HepG2 (cell line): ENCODE results near the gene COPS8. TPM values are rescaled to one million over a fixed set of nuclear protein-coding genes. Genes with fewer than 3 reads are reported as not detected.

Source experiments
- CBX2 ChIP-seq, 2 experiments: fragments of 200-600 bp in 1 of 2; sonication (generic); formaldehyde crosslinking in 1 of 2; IDR thresholded peaks; 2 replicates each; pipeline versions ENCODE4 v1.7.0 to v1.8.1; 2018 to 2022; ENCODE audit warnings: low read depth in 2 of 2, low read length in 1 of 2, mild to moderate bottlenecking in 1 of 2, missing genetic modification reagents in 1 of 2
- CENPBD1 ChIP-seq: sonication (generic); formaldehyde crosslinking; IDR thresholded peaks from 2 replicates; pipeline ENCODE4 v1.8.0; 2022; ENCODE audit warnings: missing genetic modification reagents, low read depth, mild to moderate bottlenecking, borderline replicate concordance
- E2F1 ChIP-seq: sonication (generic); formaldehyde crosslinking; IDR thresholded peaks from 2 replicates; pipeline ENCODE4 v1.5.0; 2020; ENCODE audit warnings: missing genetic modification reagents
- JUN ChIP-seq: sonication (generic); formaldehyde crosslinking; IDR thresholded peaks from 2 replicates; pipeline ENCODE4 v1.4.0; 2020; ENCODE audit warnings: mild to moderate bottlenecking, missing genetic modification reagents
- KAT2B ChIP-seq: fragments of 150-350 bp; IDR thresholded peaks from 2 replicates; pipeline ENCODE4 v1.6.1; 2014; ENCODE audit warnings: low read depth, low read length, borderline replicate concordance
- KDM2A ChIP-seq: sonication (generic); formaldehyde crosslinking; IDR thresholded peaks from 2 replicates; pipeline ENCODE4 v1.4.0; 2020; ENCODE audit warnings: low read depth, missing genetic modification reagents, borderline replicate concordance
- KLF15 ChIP-seq: sonication (generic); formaldehyde crosslinking; IDR thresholded peaks from 2 replicates; pipeline ENCODE4 v1.8.1; 2023; ENCODE audit warnings: borderline replicate concordance, mild to moderate bottlenecking, inconsistent platforms, missing genetic modification reagents, mixed read lengths
- LBX2 ChIP-seq: sonication (generic); formaldehyde crosslinking; IDR thresholded peaks from 2 replicates; pipeline ENCODE4 v1.5.0; 2020; ENCODE audit warnings: missing genetic modification reagents, mild to moderate bottlenecking, borderline replicate concordance
- MXD3 ChIP-seq: IDR thresholded peaks from 2 replicates; pipeline ENCODE4 v1.6.1; 2016; ENCODE audit warnings: mild to moderate bottlenecking, missing biosample characterization, missing genetic modification reagents
- PAX8 ChIP-seq: sonication (generic); formaldehyde crosslinking; IDR thresholded peaks from 2 replicates; pipeline ENCODE4 v1.8.0; 2022; ENCODE audit warnings: mild to moderate bottlenecking, missing genetic modification reagents, borderline replicate concordance
- RFX3 ChIP-seq: IDR thresholded peaks from 2 replicates; pipeline ENCODE4 v1.6.1; 2016; ENCODE audit warnings: missing biosample characterization, missing genetic modification reagents
- SAP130 ChIP-seq: IDR thresholded peaks from 2 replicates; pipeline ENCODE4 v1.6.1; 2016; ENCODE audit warnings: low read depth
- TFAP4 ChIP-seq: sonication (generic); IDR thresholded peaks from 2 replicates; pipeline ENCODE4 v1.6.1; 2016; ENCODE audit warnings: low read depth, borderline replicate concordance
- WIZ ChIP-seq: sonication (generic); formaldehyde crosslinking; IDR thresholded peaks from 2 replicates; pipeline ENCODE4 v1.5.1; 2020; ENCODE audit warnings: mild to moderate bottlenecking, missing genetic modification reagents
- YEATS4 ChIP-seq: sonication (generic); formaldehyde crosslinking; IDR thresholded peaks from 2 replicates; pipeline ENCODE4 v1.4.0; 2020; ENCODE audit warnings: missing genetic modification reagents, borderline replicate concordance
- ZBTB44 ChIP-seq: sonication (generic); formaldehyde crosslinking; IDR thresholded peaks from 2 replicates; pipeline ENCODE4 v1.4.0; 2020; ENCODE audit warnings: missing genetic modification reagents
- ZNF101 ChIP-seq: sonication (generic); formaldehyde crosslinking; IDR thresholded peaks from 2 replicates; pipeline ENCODE4 v1.4.0; 2020; ENCODE audit warnings: mild to moderate bottlenecking, low read depth, missing genetic modification reagents, borderline replicate concordance
- ZNF230 ChIP-seq: sonication (generic); formaldehyde crosslinking; IDR thresholded peaks from 2 replicates; pipeline ENCODE4 v1.4.0; 2020; ENCODE audit warnings: mild to moderate bottlenecking, missing genetic modification reagents
- ZNF280B ChIP-seq: sonication (generic); formaldehyde crosslinking; IDR thresholded peaks from 2 replicates; pipeline ENCODE4 v1.5.0; 2020; ENCODE audit warnings: missing genetic modification reagents, mild to moderate bottlenecking, borderline replicate concordance
- ZNF383 ChIP-seq: sonication (generic); formaldehyde crosslinking; IDR thresholded peaks from 2 replicates; pipeline ENCODE4 v1.4.0; 2020; ENCODE audit warnings: missing genetic modification reagents, mild to moderate bottlenecking, borderline replicate concordance
- ZNF562 ChIP-seq: sonication (generic); formaldehyde crosslinking; IDR thresholded peaks from 2 replicates; pipeline ENCODE4 v1.8.0; 2022; ENCODE audit warnings: missing genetic modification reagents, borderline replicate concordance
- ZNF619 ChIP-seq: sonication (generic); formaldehyde crosslinking; IDR thresholded peaks from 2 replicates; pipeline ENCODE4 v1.4.0; 2020; ENCODE audit warnings: mild to moderate bottlenecking, missing genetic modification reagents
- polyA plus RNA-seq, 8 experiments: library from polyadenylated mRNA; depleted of rRNA in 3 of 8; stranded (reverse) in 7 of 8; unstranded in 1 of 8; fragments of >200 nt; fragmentation: Illumina TruSeq in 4 of 8; extraction: Trizol in 4 of 8; gene quantifications; 2 replicates each; pipeline versions ENCODE4 v1.2.1 to v1.2.3, GENCODE V29; 2011 to 2016; ENCODE audit warnings: low read depth in 4 of 8, missing spikeins in 1 of 8, mixed read lengths in 1 of 8; ENCODE audit not compliant: insufficient read depth in 1 of 8
- total RNA-seq, 5 experiments: library from RNA; depleted of rRNA; stranded (reverse); fragments of >200 nt; fragmentation: Illumina TruSeq; extraction: Trizol; gene quantifications; 2 replicates each; pipeline ENCODE4 v1.2.3, GENCODE V29; 2016; ENCODE audit warnings: low read depth in 1 of 5

Gene COPS8
- total and polyA plus RNA-seq, 2 of the 13 experiments (the other 11 are each of a cell fraction or from before 2014, with no cell fraction given) = 86.3 to 96.6 TPM

- TF ChIP-seq MXD3 (CRISPR knock-in tag) (no peak), ZBTB44 (CRISPR knock-in tag) (no peak), RFX3 (CRISPR knock-in tag) (no peak), CENPBD1 (CRISPR knock-in tag) (no peak), LBX2 (CRISPR knock-in tag) (no peak), PAX8 (CRISPR knock-in tag) (no peak), JUN (no peak), CBX2 (IDR thresholded peaks at IDR 0.05; ENCODE audit: low read depth, low read length) (no peak), CBX2 (CRISPR knock-in tag; IDR thresholded peaks at IDR 0.05; ENCODE audit: low read depth) (no peak), WIZ (CRISPR knock-in tag) (no peak), KLF15 (no peak), ZNF230 (CRISPR knock-in tag) (no peak), KAT2B (no peak), KDM2A (CRISPR knock-in tag) (peak; percentile 35; the same call in 1 of the 2 replicates), E2F1 (CRISPR knock-in tag) (no peak), ZNF280B (CRISPR knock-in tag) (no peak), ZNF562 (CRISPR knock-in tag) (no peak), ZNF101 (CRISPR knock-in tag) (no peak), YEATS4 (CRISPR knock-in tag) (no peak), TFAP4 (no peak), SAP130 (CRISPR knock-in tag) (no peak), ZNF619 (CRISPR knock-in tag) (no peak), ZNF383 (CRISPR knock-in tag) (no peak)
These were observed 13.4 kb upstream of the COPS8 start (continued) for GRCh38 chr2:237072067-237072931.
